IMR-90 (cell line): ENCODE results near the gene WDR37. TPM values are rescaled to one million over a fixed set of nuclear protein-coding genes. Genes with fewer than 3 reads are reported as not detected.
"Not testable (repeated sequence)": the region's sequence is repeated elsewhere in the genome, so short reads cannot be mapped to it uniquely, and the experiment has no call there.

Experiments
- ATAC-seq: fragments of 200-7000 bp; cut with Tn5 transposase; 2 replicates; pipeline ENCODE4 v1.9.1; 2020; ENCODE audit warnings: low read depth, mild to moderate bottlenecking, moderate library complexity
- BruUV-seq: library from RNA; stranded (reverse); fragments of 400-500 nt; replicated peaks from 2 replicates; lab custom pipeline; 2021; lab: Mats Ljungman, UMichigan
- CTCF ChIA-PET: fragments of 300-600 bp; formaldehyde crosslinking; extraction: SDS; loops from one replicate; lab custom pipeline; 2021; ENCODE audit warnings: antibody characterized with exemption; lab: Yijun Ruan, JAX
- POLR2A ChIA-PET: fragments of 300-600 bp; sonication (Branson Sonifier 250); formaldehyde crosslinking; loops from one replicate; lab custom pipeline; 2022; ENCODE audit warnings: antibody characterized with exemption; ENCODE audit not compliant: unreplicated experiment; lab: Charles Lee
- DNase-seq: peaks from one replicate; pipeline ENCODE4 v3.0.0; 2013
- H2AFZ ChIP-seq: replicated peaks from 2 replicates; pipeline ENCODE3; 2013; ENCODE audit warnings: low read length, mild to moderate bottlenecking; ENCODE audit not compliant: poor library complexity
- H2AK5ac ChIP-seq: 2 replicates; pipeline ENCODE4 v1.6.1; 2013; ENCODE audit warnings: low read depth, low read length, inconsistent platforms
- H2AK9ac ChIP-seq: replicated peaks from 2 replicates; pipeline ENCODE3; 2013; ENCODE audit warnings: mild to moderate bottlenecking, low read depth, low read length, moderate library complexity; ENCODE audit not compliant: poor library complexity
- H2BK120ac ChIP-seq: 2 replicates; pipeline ENCODE4 v1.6.1; 2013; ENCODE audit warnings: low read depth, low read length, inconsistent platforms
- H2BK15ac ChIP-seq: 3 replicates; pipeline ENCODE4 v1.6.1; 2013; ENCODE audit warnings: low read depth, low read length, inconsistent platforms
- H2BK20ac ChIP-seq: 2 replicates; pipeline ENCODE4 v1.6.1; 2013; ENCODE audit warnings: low read depth, mild to moderate bottlenecking, inconsistent platforms, low read length, moderate library complexity
- H2BK5ac ChIP-seq: 2 replicates; pipeline ENCODE4 v1.6.1; 2013; ENCODE audit warnings: mild to moderate bottlenecking, low read depth, low read length, inconsistent platforms; ENCODE audit not compliant: poor library complexity, severe bottlenecking
- H3K14ac ChIP-seq: replicated peaks from 2 replicates; pipeline ENCODE4 v1.6.1; 2013; ENCODE audit warnings: low read depth, low read length, inconsistent platforms
- H3K18ac ChIP-seq: 2 replicates; pipeline ENCODE4 v1.6.1; 2013; ENCODE audit warnings: low read depth, low read length, control low read depth
- H3K23ac ChIP-seq: 2 replicates; pipeline ENCODE4 v1.6.1; 2013; ENCODE audit warnings: low read depth, low read length, inconsistent platforms
- H3K27ac ChIP-seq: 2 replicates; pipeline ENCODE4 v1.5.1; 2013; ENCODE audit warnings: mild to moderate bottlenecking, control low read depth, low read length; ENCODE audit not compliant: insufficient read depth
- H3K27me3 ChIP-seq: 2 replicates; pipeline ENCODE4 v1.6.1; 2013; ENCODE audit warnings: low read length; ENCODE audit not compliant: control insufficient read depth, insufficient read depth
- H3K36me3 ChIP-seq: 2 replicates; pipeline ENCODE4 v1.6.1; 2013; ENCODE audit warnings: low read length, mixed read lengths; ENCODE audit not compliant: control insufficient read depth, insufficient read depth
- H3K4ac ChIP-seq: 2 replicates; pipeline ENCODE4 v1.6.1; 2013; ENCODE audit warnings: low read depth, low read length, inconsistent platforms
- H3K4me1 ChIP-seq: 2 replicates; pipeline ENCODE4 v1.6.1; 2013; ENCODE audit warnings: low read length, mixed read lengths; ENCODE audit not compliant: control insufficient read depth, insufficient read depth
- H3K4me2 ChIP-seq: 2 replicates; pipeline ENCODE4 v1.6.1; 2013; ENCODE audit warnings: low read depth, mild to moderate bottlenecking, control low read depth, low read length, moderate library complexity
- H3K4me3 ChIP-seq: 2 replicates; pipeline ENCODE4 v1.5.1; 2013; ENCODE audit warnings: low read depth, mild to moderate bottlenecking, control low read depth, low read length, moderate library complexity; ENCODE audit not compliant: insufficient read depth
- H3K56ac ChIP-seq: 2 replicates; pipeline ENCODE4 v1.6.1; 2013; ENCODE audit warnings: low read length, inconsistent platforms; ENCODE audit not compliant: insufficient read depth; ENCODE audit errors: extremely low read depth
- H3K79me1 ChIP-seq, 2 experiments: 2 replicates each; pipeline ENCODE4 v1.6.1; 2013; ENCODE audit warnings: low read length in 2 of 2, inconsistent platforms in 1 of 2, low read depth in 1 of 2
- H3K9ac ChIP-seq: 2 replicates; pipeline ENCODE4 v1.6.1; 2013; ENCODE audit warnings: low read depth, low read length, control low read depth
- H3K9me1 ChIP-seq: 2 replicates; pipeline ENCODE4 v1.6.1; 2013; ENCODE audit warnings: low read length, inconsistent platforms; ENCODE audit not compliant: insufficient read depth
- H3K9me3 ChIP-seq: 2 replicates; pipeline ENCODE4 v1.6.1; 2013; ENCODE audit warnings: low read length; ENCODE audit not compliant: control insufficient read depth, insufficient read depth
- H4K20me1 ChIP-seq: 2 replicates; pipeline ENCODE4 v1.6.1; 2013; ENCODE audit warnings: low read length, inconsistent platforms; ENCODE audit not compliant: insufficient read depth
- H4K5ac ChIP-seq: 2 replicates; pipeline ENCODE4 v1.6.1; 2013; ENCODE audit warnings: mild to moderate bottlenecking, low read depth, low read length, control low read depth
- H4K8ac ChIP-seq, 2 experiments: 2 replicates each; pipeline ENCODE4 v1.6.1; 2013; ENCODE audit warnings: low read depth in 2 of 2, low read length in 2 of 2, control low read depth in 1 of 2, inconsistent platforms in 1 of 2
- H4K91ac ChIP-seq: 2 replicates; pipeline ENCODE4 v1.6.1; 2013; ENCODE audit warnings: low read depth, low read length, inconsistent platforms; ENCODE audit not compliant: insufficient read depth
- WGBS, 2 experiments: methylation state at CpG; one replicate each; pipeline versions ENCODE4 v1.1.5 to v1.1.7; 2013; ENCODE audit warnings: missing lambda C conversion rate in 2 of 2; ENCODE audit not compliant: insufficient read length in 1 of 2; ENCODE audit errors: extremely low coverage in 2 of 2; 5-methylcytosine and 5-hydroxymethylcytosine counted together
- dilution Hi-C: fragments of 300-500 bp; cut with HindIII; formaldehyde crosslinking; loops from one replicate; pipeline ENCODE4 v1.14.3; 2018; ENCODE audit warnings: low sequenced_read_pairs; ENCODE audit not compliant: unreplicated experiment
- in situ Hi-C: fragments of 300-500 bp; cut with MboI; formaldehyde crosslinking; loops from 3 replicates; pipeline ENCODE4 v1.14.3; 2019; ENCODE audit warnings: low sequenced_read_pairs, inconsistent platforms, mixed read lengths
- intact Hi-C: fragments of 100-400 bp; cut with micrococcal nuclease; formaldehyde crosslinking; loops from 2 replicates; pipeline ENCODE4 v1.10.0; 2022
- polyA plus RNA-seq, 3 experiments: library from polyadenylated mRNA; depleted of rRNA; stranded (reverse); fragments of >200 nt; gene quantifications; 2 replicates each; pipeline ENCODE4 v1.2.3, GENCODE V29; 2012; ENCODE audit warnings: low replicate concordance in 1 of 3
- total RNA-seq: library from RNA; depleted of rRNA; stranded (reverse); fragments of >200 nt; gene quantifications from 2 replicates; pipeline ENCODE4 v1.2.3, GENCODE V29; 2012

The WDR37 gene
- total and polyA plus RNA-seq, 2 of the 4 experiments (the other 2 are of a cell fraction), result 12.7 to 14.5 TPM

DNA sequence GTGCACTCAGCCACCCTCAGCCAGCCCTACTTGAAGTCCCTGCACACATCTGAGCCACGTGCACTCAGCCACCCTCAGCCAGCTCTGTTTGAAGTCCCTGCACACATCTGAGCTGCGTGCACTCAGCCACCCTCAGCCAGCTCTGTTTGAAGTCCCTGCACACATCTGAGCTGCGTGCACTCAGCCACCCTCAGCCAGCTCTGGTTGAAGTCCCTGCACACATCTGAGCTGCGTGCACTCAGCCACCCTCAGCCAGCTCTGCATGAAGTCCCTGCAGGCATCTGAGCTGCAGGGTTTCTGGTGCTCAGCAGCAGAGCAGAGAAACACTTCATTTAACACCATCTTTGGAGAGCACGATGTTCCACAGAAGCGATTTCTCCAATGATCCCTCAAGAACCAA, 62.1 kb downstream of the WDR37 start:
- in situ Hi-C loops, result loop anchor here (10.0 kb wide), 1 partner anchor 1926 kb away; no protein-coding TSS in a partner anchor
- H4K5ac ChIP-seq, H3K23ac ChIP-seq, ATAC-seq, H2BK120ac ChIP-seq, H2BK20ac ChIP-seq, H3K9ac ChIP-seq, H3K18ac ChIP-seq, H3K4ac ChIP-seq, H4K20me1 ChIP-seq, H3K9me1 ChIP-seq, POLR2A ChIA-PET, H4K8ac ChIP-seq, H3K4me3 ChIP-seq, dilution Hi-C loops, H3K9me3 ChIP-seq, H2AFZ ChIP-seq, H2AK9ac ChIP-seq, H3K4me1 ChIP-seq, H2BK15ac ChIP-seq, H3K14ac ChIP-seq, DNase-seq, H2AK5ac ChIP-seq, CTCF ChIA-PET, BruUV-seq, H3K27ac ChIP-seq, H3K56ac ChIP-seq, H3K4me2 ChIP-seq, H2BK5ac ChIP-seq, H4K91ac ChIP-seq, H3K27me3 ChIP-seq: not testable (repeated sequence)
- intact Hi-C loops, result loop anchor here (10.0 kb wide), 1 partner anchor 1806 kb away; no protein-coding TSS in a partner anchor
- Histone ChIP-seq H3K79me1 (peaks cover 10 to 23% of the 10 kb centered on the region in 2 experiments), H3K36me3 (peaks cover 47% of the 10 kb centered on the region)
- 65% methylated on average over 2 of the region's 6 CpGs; no CpG with 5 or more reads in 1 of the 2 experiments for WGBS, 2 experiments
